H1 (cell line): ENCODE measurements around the gene FAM120B. TPM values are rescaled to one million over a fixed set of nuclear protein-coding genes. Genes with fewer than 3 reads are reported as not detected.

ENCODE experiments used
- CHD2 ChIP-seq: IDR thresholded peaks from 2 replicates; pipeline ENCODE4 v1.6.1; 2012; ENCODE audit warnings: low read length, improper control_type of control experiment
- EZH2 ChIP-seq: fragments of 200-600 bp; sonication (generic); IDR thresholded peaks from 2 replicates; pipeline ENCODE4 v1.7.1; 2012; ENCODE audit warnings: low read depth, mild to moderate bottlenecking, moderate library complexity, low read length, inconsistent platforms; ENCODE audit not compliant: severe bottlenecking
- POLR2A ChIP-seq, 2 experiments: IDR thresholded peaks; 1 replicate in 1 of 2; 2 replicates in 1 of 2; pipeline ENCODE4 v1.6.1; 2011; ENCODE audit warnings: low read depth in 2 of 2, low read length in 2 of 2, mild to moderate bottlenecking in 2 of 2; ENCODE audit errors: control extremely low read depth in 1 of 2
- polyA plus RNA-seq, 7 experiments: library from polyadenylated mRNA; depleted of rRNA in 3 of 7; stranded (reverse) in 5 of 7; unstranded in 2 of 7; fragments of >200 nt in 5 of 7; fragments of 200-250 nt in 2 of 7; gene quantifications; 1 replicate in 5 of 7; 2 replicates in 1 of 7; 4 replicates in 1 of 7; pipeline versions ENCODE4 v1.2.1 to v1.2.3, GENCODE V29; 2011 to 2013; ENCODE audit warnings: missing spikeins in 2 of 7, mixed read lengths in 2 of 7
- total RNA-seq: library from RNA; stranded (reverse); fragmentation: NEBNext Ultra II Directional; extraction: Animal tissue kit (Norgen Biotek cat#: 25700); gene quantifications from 2 replicates; pipeline ENCODE4 v1.2.1, GENCODE V29; 2021
- TF ChIP-seq, protein P1 (sequence below): fragments of 300-600 bp; sonication (generic); IDR thresholded peaks from 2 replicates; pipeline ENCODE4 v1.7.1; 2012; ENCODE audit warnings: low read length, moderate library complexity, mild to moderate bottlenecking, inconsistent platforms; ENCODE audit not compliant: insufficient replicate concordance
- TF ChIP-seq, protein P2 (sequence below): IDR thresholded peaks from 2 replicates; pipeline ENCODE4 v1.6.1; 2012; ENCODE audit warnings: inconsistent platforms

Gene FAM120B
- total and polyA plus RNA-seq, 2 of the 8 experiments (the other 6 are each of a cell fraction or from before 2014, with no cell fraction given): 5.1 to 12.5 TPM

DNA sequence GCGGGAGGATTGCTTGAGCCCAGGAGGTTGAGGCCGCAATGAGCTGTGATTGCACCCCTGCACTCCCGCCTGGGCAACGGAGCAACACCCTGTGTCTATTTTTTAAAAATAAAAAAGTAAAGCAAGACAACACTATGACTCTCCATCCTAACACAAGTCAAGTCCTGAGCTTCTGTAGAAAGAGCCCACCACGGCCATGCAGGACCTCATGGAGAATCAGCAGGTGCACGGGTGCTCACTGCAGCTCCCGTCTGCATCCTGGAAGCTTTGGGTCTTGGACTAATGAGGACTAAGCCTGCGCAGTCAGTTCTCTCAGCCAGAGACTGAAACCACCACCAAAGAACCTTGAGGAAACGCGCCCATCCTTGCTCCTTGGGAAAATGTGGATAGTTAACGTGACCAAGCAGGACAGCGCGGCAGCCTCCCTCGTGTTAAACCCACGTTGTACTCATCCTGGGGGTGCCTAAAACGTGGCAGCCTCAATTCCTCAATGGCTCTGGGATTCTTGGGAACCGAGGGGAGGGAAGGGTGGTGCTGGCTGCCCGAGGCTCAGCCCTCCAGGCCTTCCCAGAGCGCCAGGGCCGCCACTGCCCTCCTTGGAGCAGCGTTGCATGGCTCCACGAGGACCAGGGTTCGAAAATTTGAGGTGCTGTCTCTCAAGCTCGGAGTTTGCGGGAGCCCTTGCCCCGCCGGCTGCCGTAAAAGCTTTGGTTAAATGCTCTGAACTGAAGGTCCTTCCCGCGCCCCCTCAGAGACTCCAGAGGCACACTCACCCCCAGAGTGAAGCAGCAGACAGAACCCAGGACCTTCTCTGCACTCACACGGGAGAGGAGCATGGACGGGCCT, 44.7 kb upstream of the FAM120B start (continued):
- TF ChIP-seq, protein P1, sequence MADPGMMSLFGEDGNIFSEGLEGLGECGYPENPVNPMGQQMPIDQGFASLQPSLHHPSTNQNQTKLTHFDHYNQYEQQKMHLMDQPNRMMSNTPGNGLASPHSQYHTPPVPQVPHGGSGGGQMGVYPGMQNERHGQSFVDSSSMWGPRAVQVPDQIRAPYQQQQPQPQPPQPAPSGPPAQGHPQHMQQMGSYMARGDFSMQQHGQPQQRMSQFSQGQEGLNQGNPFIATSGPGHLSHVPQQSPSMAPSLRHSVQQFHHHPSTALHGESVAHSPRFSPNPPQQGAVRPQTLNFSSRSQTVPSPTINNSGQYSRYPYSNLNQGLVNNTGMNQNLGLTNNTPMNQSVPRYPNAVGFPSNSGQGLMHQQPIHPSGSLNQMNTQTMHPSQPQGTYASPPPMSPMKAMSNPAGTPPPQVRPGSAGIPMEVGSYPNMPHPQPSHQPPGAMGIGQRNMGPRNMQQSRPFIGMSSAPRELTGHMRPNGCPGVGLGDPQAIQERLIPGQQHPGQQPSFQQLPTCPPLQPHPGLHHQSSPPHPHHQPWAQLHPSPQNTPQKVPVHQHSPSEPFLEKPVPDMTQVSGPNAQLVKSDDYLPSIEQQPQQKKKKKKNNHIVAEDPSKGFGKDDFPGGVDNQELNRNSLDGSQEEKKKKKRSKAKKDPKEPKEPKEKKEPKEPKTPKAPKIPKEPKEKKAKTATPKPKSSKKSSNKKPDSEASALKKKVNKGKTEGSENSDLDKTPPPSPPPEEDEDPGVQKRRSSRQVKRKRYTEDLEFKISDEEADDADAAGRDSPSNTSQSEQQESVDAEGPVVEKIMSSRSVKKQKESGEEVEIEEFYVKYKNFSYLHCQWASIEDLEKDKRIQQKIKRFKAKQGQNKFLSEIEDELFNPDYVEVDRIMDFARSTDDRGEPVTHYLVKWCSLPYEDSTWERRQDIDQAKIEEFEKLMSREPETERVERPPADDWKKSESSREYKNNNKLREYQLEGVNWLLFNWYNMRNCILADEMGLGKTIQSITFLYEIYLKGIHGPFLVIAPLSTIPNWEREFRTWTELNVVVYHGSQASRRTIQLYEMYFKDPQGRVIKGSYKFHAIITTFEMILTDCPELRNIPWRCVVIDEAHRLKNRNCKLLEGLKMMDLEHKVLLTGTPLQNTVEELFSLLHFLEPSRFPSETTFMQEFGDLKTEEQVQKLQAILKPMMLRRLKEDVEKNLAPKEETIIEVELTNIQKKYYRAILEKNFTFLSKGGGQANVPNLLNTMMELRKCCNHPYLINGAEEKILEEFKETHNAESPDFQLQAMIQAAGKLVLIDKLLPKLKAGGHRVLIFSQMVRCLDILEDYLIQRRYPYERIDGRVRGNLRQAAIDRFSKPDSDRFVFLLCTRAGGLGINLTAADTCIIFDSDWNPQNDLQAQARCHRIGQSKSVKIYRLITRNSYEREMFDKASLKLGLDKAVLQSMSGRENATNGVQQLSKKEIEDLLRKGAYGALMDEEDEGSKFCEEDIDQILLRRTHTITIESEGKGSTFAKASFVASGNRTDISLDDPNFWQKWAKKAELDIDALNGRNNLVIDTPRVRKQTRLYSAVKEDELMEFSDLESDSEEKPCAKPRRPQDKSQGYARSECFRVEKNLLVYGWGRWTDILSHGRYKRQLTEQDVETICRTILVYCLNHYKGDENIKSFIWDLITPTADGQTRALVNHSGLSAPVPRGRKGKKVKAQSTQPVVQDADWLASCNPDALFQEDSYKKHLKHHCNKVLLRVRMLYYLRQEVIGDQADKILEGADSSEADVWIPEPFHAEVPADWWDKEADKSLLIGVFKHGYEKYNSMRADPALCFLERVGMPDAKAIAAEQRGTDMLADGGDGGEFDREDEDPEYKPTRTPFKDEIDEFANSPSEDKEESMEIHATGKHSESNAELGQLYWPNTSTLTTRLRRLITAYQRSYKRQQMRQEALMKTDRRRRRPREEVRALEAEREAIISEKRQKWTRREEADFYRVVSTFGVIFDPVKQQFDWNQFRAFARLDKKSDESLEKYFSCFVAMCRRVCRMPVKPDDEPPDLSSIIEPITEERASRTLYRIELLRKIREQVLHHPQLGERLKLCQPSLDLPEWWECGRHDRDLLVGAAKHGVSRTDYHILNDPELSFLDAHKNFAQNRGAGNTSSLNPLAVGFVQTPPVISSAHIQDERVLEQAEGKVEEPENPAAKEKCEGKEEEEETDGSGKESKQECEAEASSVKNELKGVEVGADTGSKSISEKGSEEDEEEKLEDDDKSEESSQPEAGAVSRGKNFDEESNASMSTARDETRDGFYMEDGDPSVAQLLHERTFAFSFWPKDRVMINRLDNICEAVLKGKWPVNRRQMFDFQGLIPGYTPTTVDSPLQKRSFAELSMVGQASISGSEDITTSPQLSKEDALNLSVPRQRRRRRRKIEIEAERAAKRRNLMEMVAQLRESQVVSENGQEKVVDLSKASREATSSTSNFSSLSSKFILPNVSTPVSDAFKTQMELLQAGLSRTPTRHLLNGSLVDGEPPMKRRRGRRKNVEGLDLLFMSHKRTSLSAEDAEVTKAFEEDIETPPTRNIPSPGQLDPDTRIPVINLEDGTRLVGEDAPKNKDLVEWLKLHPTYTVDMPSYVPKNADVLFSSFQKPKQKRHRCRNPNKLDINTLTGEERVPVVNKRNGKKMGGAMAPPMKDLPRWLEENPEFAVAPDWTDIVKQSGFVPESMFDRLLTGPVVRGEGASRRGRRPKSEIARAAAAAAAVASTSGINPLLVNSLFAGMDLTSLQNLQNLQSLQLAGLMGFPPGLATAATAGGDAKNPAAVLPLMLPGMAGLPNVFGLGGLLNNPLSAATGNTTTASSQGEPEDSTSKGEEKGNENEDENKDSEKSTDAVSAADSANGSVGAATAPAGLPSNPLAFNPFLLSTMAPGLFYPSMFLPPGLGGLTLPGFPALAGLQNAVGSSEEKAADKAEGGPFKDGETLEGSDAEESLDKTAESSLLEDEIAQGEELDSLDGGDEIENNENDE: no peak
- TF ChIP-seq POLR2A (IDR thresholded peaks at IDR 0.05; ENCODE audit: control extremely low read depth in 1 of 2, low read depth in 2 of 2, low read length in 2 of 2) (no peak), CHD2 (no peak), EZH2 (no peak)
- TF ChIP-seq, protein P2, sequence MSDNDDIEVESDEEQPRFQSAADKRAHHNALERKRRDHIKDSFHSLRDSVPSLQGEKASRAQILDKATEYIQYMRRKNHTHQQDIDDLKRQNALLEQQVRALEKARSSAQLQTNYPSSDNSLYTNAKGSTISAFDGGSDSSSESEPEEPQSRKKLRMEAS: no peak
